Measurements from ENCODE around the gene TMEM72. TPM values are rescaled to one million over a fixed set of nuclear protein-coding genes. Genes with fewer than 3 reads are reported as not detected.

TMEM72 gene
- polyA plus RNA-seq, 1 experiment = not detected

- DNase-seq (ENCODE audit: low read depth) = no peak
- H3K4me3 ChIP-seq (ENCODE audit: low read depth, low read length) = no peak overlapping the region
- H3K36me3 ChIP-seq (ENCODE audit: control insufficient read depth, insufficient read depth, low read length) = no peaks in the 10 kb centered on the region
- ChIA-PET CTCF (interaction anchor here (1.4 kb wide), 1 partner anchor 51 kb away, joined by 4 read pairs; no protein-coding TSS in a partner anchor), POLR2A (no interaction called here)
- no peaks in the 10 kb centered on the region for H3K27me3 ChIP-seq (ENCODE audit: control insufficient read depth, insufficient read depth, low read length)
- TF ChIP-seq, protein P1, sequence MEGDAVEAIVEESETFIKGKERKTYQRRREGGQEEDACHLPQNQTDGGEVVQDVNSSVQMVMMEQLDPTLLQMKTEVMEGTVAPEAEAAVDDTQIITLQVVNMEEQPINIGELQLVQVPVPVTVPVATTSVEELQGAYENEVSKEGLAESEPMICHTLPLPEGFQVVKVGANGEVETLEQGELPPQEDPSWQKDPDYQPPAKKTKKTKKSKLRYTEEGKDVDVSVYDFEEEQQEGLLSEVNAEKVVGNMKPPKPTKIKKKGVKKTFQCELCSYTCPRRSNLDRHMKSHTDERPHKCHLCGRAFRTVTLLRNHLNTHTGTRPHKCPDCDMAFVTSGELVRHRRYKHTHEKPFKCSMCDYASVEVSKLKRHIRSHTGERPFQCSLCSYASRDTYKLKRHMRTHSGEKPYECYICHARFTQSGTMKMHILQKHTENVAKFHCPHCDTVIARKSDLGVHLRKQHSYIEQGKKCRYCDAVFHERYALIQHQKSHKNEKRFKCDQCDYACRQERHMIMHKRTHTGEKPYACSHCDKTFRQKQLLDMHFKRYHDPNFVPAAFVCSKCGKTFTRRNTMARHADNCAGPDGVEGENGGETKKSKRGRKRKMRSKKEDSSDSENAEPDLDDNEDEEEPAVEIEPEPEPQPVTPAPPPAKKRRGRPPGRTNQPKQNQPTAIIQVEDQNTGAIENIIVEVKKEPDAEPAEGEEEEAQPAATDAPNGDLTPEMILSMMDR (IDR thresholded peaks at IDR 0.05; ENCODE audit: insufficient read depth, low read depth, low read length) = no peak
Observed at GRCh38 chr10:44983066-44983894, 72.1 kb downstream of the TMEM72 start.

DNA sequence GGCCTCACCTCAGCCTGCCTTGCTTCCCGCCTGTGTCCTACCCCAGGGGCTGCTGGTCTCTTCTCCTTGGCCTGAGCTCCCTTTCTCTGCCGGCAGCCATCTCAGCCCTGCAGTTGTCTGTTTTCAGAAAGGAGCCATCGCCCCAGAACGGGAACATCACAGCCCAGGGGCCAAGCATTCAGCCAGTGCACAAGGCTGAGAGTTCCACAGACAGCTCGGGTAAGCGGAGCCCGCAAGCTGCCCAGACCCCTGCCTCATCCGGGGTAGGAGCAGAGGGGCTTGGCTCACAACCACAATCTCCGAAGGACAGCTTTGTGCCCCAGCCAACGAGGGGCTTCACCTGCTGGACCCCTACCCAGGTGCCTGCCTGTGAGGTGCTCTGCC is 72.8 kb downstream of the TMEM72 start:
- ChIA-PET POLR2A (no interaction called here), CTCF (interaction anchor here (1.4 kb wide), 1 partner anchor 51 kb away, joined by 4 read pairs; no protein-coding TSS in a partner anchor)
- H3K4me3 ChIP-seq (ENCODE audit: low read depth, low read length) = no peak overlapping the region
- no peak for DNase-seq (ENCODE audit: low read depth)
- no peaks in the 10 kb centered on the region for H3K27me3 ChIP-seq (ENCODE audit: control insufficient read depth, insufficient read depth, low read length)
- H3K36me3 ChIP-seq (ENCODE audit: control insufficient read depth, insufficient read depth, low read length) = no peaks in the 10 kb centered on the region
- TF ChIP-seq, protein P1 (IDR thresholded peaks at IDR 0.05; ENCODE audit: insufficient read depth, low read depth, low read length) = no peak

- Histone ChIP-seq H3K36me3 (ENCODE audit: control insufficient read depth, insufficient read depth, low read length) (no peaks in the 10 kb centered on the region), H3K27me3 (ENCODE audit: control insufficient read depth, insufficient read depth, low read length) (no peaks in the 10 kb centered on the region), H3K4me3 (ENCODE audit: low read depth, low read length) (no peak overlapping the region)
- ChIA-PET CTCF (no interaction called here), POLR2A (no interaction called here)
- DNase-seq (ENCODE audit: low read depth) = no peak
- TF ChIP-seq, protein P1 (IDR thresholded peaks at IDR 0.05; ENCODE audit: insufficient read depth, low read depth, low read length) = no peak
Observed at GRCh38 chr10:44984671-44985101, 73.5 kb downstream of the TMEM72 start.

GRCh38 chr10:44985175-44985681 is 74.1 kb downstream of the TMEM72 start:
- no peak for DNase-seq (ENCODE audit: low read depth)
- TF ChIP-seq, protein P1 (IDR thresholded peaks at IDR 0.05; ENCODE audit: insufficient read depth, low read depth, low read length) = no peak
- ChIA-PET POLR2A (no interaction called here), CTCF (interaction anchor here (1.7 kb wide), 1 partner anchor 10 kb away, joined by 5 read pairs; no protein-coding TSS in a partner anchor)
- Histone ChIP-seq H3K4me3 (ENCODE audit: low read depth, low read length) (no peak overlapping the region), H3K36me3 (ENCODE audit: control insufficient read depth, insufficient read depth, low read length) (no peaks in the 10 kb centered on the region), H3K27me3 (ENCODE audit: control insufficient read depth, insufficient read depth, low read length) (no peaks in the 10 kb centered on the region)

- no peak for DNase-seq (ENCODE audit: low read depth)
- TF ChIP-seq, protein P1 (IDR thresholded peaks at IDR 0.05; ENCODE audit: insufficient read depth, low read depth, low read length) = no peak
- no peak overlapping the region for H3K4me3 ChIP-seq (ENCODE audit: low read depth, low read length)
- no peaks in the 10 kb centered on the region for H3K36me3 ChIP-seq (ENCODE audit: control insufficient read depth, insufficient read depth, low read length)
- H3K27me3 ChIP-seq (ENCODE audit: control insufficient read depth, insufficient read depth, low read length) = no peaks in the 10 kb centered on the region
- CTCF ChIA-PET = interaction anchor here (1.7 kb wide), 1 partner anchor 11 kb away, joined by 5 read pairs; no protein-coding TSS in a partner anchor
- POLR2A ChIA-PET = no interaction called here
Observed at GRCh38 chr10:44986179-44986578, 75.0 kb downstream of the TMEM72 start.

All from BJ (cell line).